ENCODE results near the gene THSD7A.

DNA sequence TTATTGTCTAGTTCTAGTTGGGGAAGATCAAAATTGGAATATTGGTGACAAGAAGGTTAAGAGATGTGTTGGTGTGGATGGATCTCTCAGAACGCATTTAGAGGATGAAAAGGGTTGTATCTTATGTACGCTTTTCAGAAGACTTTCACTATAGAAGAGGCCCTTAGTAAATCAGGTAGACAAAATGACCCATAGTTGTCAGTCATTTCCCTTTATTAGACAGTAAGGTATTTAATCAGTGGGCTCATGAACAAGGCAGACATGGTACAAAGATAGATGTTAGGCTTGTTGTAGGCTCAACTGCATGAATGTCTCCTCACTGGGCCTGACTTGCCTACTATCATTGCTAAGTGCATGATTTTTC is 499.2 kb downstream of the THSD7A start:
- TF ChIP-seq CTCF (IDR thresholded peaks at IDR 0.05; ENCODE audit: low read length): no peak
- TF ChIP-seq EZH2phosphoT487 (IDR thresholded peaks at IDR 0.05; ENCODE audit: low read length): no peak
- TF ChIP-seq EZH2 (optimal IDR thresholded peaks at IDR 0.05; ENCODE audit: low read depth, low read length): no peak
